Muscle of leg (tissue), 11 donors: ENCODE data around the gene PUM1. TPM values are rescaled to one million over a fixed set of nuclear protein-coding genes. Genes with fewer than 3 reads are reported as not detected.

Source experiments
- DNase-seq: peaks from one replicate; pipeline ENCODE4 v3.0.0; 2013
- H3K27ac ChIP-seq: one replicate; pipeline ENCODE4 v1.5.1; 2013; ENCODE audit warnings: mild to moderate bottlenecking, low read length, control low read depth
- H3K27me3 ChIP-seq: one replicate; pipeline ENCODE4 v1.6.1; 2013; ENCODE audit warnings: low read length; ENCODE audit not compliant: control insufficient read depth, insufficient read depth
- H3K36me3 ChIP-seq: one replicate; pipeline ENCODE4 v1.6.1; 2013; ENCODE audit warnings: low read length; ENCODE audit not compliant: control insufficient read depth, insufficient read depth
- H3K4me1 ChIP-seq: one replicate; pipeline ENCODE4 v1.6.1; 2013; ENCODE audit warnings: low read length; ENCODE audit not compliant: control insufficient read depth, insufficient read depth
- H3K4me3 ChIP-seq: one replicate; pipeline ENCODE4 v1.5.1; 2013; ENCODE audit warnings: low read length, control low read depth
- H3K9me3 ChIP-seq: replicated peaks from 2 replicates; pipeline ENCODE4 v1.6.1; 2013; ENCODE audit warnings: low read depth, low read length; ENCODE audit not compliant: control insufficient read depth
- WGBS: methylation state at CpG from one replicate; pipeline ENCODE4 v1.1.5; 2013; ENCODE audit warnings: missing lambda C conversion rate; ENCODE audit not compliant: insufficient coverage; 5-methylcytosine and 5-hydroxymethylcytosine counted together
- polyA plus RNA-seq, 8 donors: library from polyadenylated mRNA; unstranded; fragments of 120-200 nt; gene quantifications; one replicate each; pipeline versions ENCODE4 v1.2.1 to v1.2.3, GENCODE V29; 2013; ENCODE audit warnings: inconsistent platforms in 1 of 8, low replicate concordance in 1 of 8; ENCODE audit not compliant: insufficient read length in 8 of 8, insufficient read depth in 1 of 8
- total RNA-seq: library from RNA; stranded (reverse); fragments of 120-200 nt; gene quantifications from one replicate; pipeline ENCODE4 v1.2.4, GENCODE V29; 2013

Gene PUM1
- total and polyA plus RNA-seq, 9 donors: 39.3 to 62.5 (median 54.7) TPM

GRCh38 chr1:30933874-30934252 lies 131.7 kb downstream of the PUM1 start:
- 87% methylated on average over 4 of the region's 4 CpGs for WGBS
- Histone ChIP-seq H3K9me3 (no peaks in the 10 kb centered on the region), H3K4me1 (peaks cover 8% of the 10 kb centered on the region), H3K36me3 (peaks cover 52% of the 10 kb centered on the region), H3K27me3 (no peaks in the 10 kb centered on the region), H3K27ac (no peak overlapping the region), H3K4me3 (no peak overlapping the region)
- no peak for DNase-seq

DNA sequence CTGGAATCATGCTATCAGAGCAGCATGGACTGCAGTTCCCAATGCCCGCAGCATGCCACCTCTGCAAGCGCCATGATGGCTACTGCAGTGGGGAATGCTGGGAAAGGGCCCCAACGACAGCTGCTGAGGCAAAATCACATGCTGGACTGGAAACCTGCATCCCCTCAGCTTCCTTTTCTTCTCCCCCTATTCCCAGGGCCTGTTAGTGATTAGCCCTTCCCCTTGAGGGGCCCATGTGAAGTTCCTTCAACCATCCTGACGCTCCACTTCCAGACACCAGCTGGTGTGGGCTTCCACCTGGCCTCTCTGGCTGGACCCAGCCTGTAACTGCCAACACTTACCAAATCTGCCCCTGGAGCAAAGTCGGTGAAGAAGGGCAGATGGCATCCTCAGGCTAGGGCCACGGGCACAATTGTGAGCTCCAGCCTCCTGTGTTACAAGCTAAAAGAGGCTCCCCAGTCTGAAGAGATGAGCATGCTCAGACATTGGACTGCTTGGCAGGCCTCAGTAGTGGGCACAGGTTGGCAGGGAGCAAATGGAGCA lies 134.8 kb downstream of the PUM1 start:
- Histone ChIP-seq H3K27ac (no peak overlapping the region), H3K4me1 (peaks cover 8% of the 10 kb centered on the region), H3K36me3 (peaks cover 34% of the 10 kb centered on the region), H3K4me3 (no peak overlapping the region), H3K9me3 (no peaks in the 10 kb centered on the region), H3K27me3 (no peaks in the 10 kb centered on the region)
- 48% methylated on average over 6 of the region's 6 CpGs for WGBS
- DNase-seq: no peak

DNA sequence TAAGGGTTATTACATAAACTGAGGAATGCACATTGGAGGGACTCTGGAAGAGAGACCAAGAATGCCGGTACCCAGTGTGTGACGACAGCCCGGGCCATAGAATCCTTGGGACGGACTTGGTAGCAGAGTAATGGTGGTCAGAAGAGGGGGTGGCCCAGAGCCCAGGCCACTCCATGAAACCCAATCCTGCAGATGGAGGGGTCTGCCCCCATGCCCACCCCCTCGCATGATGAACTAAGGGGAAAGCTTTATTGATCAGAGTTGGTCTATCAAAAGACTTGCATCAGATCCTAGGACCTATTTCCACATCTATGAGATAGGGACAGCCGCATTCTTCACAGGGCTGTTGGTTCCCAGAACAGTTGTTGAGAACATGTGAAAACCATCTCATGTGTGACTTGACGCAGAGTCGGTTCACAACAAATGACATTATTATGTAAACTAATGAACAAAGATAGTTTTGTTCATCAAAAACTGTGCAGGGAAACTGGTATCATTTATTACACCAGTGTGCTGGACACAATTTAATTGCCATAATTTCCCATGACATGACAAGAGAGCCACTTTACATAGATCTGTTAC lies 135.5 kb downstream of the PUM1 start:
- H3K27me3 ChIP-seq: no peaks in the 10 kb centered on the region
- no peak for DNase-seq
- H3K27ac ChIP-seq: no peak overlapping the region
- 64% methylated on average over 4 of the region's 8 CpGs for WGBS
- H3K4me3 ChIP-seq: no peak overlapping the region
- H3K4me1 ChIP-seq: peaks cover 8% of the 10 kb centered on the region
- no peaks in the 10 kb centered on the region for H3K9me3 ChIP-seq
- H3K36me3 ChIP-seq: peaks cover 29% of the 10 kb centered on the region

DNA sequence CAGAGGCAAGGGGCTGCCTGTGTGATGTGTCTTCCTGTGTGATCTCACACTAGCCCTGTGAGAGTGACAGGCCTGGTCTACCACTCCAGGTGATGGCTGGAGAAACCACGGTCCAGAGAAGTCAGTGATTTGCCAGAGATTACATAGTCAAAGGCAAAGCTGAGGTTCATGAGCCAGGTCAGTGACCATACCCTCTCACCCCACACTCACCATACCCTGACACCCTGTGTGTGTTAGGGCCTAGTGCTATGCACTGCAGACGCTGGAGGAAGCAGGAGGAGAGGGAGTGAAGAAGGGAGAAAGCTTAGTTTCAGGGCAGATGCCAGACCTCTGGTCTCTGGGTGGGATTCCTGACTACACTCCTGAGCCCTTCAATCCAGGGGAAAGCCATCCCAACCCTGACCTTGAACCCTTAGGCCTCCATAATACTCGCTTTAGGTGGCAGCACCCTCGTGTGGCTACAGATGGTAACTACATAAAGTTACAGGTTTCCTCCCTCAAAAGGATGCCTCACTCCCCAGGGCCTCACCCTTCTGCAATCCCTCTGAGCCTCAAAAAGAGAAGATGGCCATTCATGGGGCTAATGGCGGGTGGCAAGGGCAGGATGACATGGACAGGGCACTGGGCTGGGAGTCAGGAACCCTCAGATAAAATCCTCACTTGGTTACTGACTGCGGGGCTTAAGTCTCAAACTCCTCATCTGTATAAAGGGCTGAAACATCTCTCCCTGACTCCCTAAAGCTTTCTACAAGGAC lies 136.2 kb downstream of the PUM1 start:
- Histone ChIP-seq H3K4me3 (no peak overlapping the region), H3K4me1 (peaks cover 8% of the 10 kb centered on the region), H3K9me3 (no peaks in the 10 kb centered on the region), H3K36me3 (peaks cover 22% of the 10 kb centered on the region), H3K27me3 (no peaks in the 10 kb centered on the region), H3K27ac (no peak overlapping the region)
- 33% methylated on average over 3 of the region's 6 CpGs for WGBS
- no peak for DNase-seq

DNA sequence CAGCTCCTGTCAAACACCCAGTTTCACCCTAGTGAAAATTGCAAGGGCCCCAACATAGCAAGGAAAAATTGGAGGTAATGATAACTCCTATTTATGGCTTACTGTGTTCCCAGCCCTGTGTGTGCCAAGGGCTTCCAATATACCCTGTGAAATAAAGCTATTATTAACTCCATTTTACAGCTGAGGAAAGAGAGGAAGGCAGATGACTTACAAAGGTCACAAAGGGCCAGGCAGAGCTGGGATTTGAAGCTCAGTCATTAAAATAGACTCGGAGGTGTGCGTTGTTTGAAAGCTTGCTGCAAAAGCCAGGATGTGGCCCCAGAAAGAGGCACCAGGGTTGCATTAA lies 136.8 kb downstream of the PUM1 start:
- H3K27me3 ChIP-seq: no peaks in the 10 kb centered on the region
- H3K4me1 ChIP-seq: peaks cover 8% of the 10 kb centered on the region
- H3K4me3 ChIP-seq: no peak overlapping the region
- DNase-seq: no peak
- no CpG with 5 or more reads among the region's 2 CpGs for WGBS
- H3K36me3 ChIP-seq: peaks cover 17% of the 10 kb centered on the region
- no peak overlapping the region for H3K27ac ChIP-seq
- H3K9me3 ChIP-seq: no peaks in the 10 kb centered on the region

DNA sequence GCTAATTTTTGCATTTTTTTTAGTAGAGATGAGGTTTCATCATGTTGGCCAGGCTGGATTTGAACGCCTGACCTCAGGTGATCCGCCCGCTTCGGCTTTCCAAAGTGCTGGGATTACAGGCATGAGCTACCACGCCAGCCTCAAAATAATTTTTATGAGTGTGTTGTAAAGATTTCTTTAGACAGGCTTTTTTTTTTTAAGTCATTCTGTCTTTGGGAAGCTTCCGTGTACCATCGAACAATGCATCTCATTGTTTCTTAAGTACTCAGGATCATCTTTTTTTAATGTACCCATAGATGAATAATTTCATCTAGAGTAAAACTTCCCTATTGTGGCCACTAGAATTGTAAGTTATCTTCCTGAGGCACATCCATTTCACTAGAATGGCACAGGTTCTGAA lies 137.3 kb downstream of the PUM1 start:
- peaks cover 11% of the 10 kb centered on the region for H3K36me3 ChIP-seq
- H3K4me3 ChIP-seq: no peak overlapping the region
- no peak for DNase-seq
- H3K4me1 ChIP-seq: peaks cover 8% of the 10 kb centered on the region
- no peak overlapping the region for H3K27ac ChIP-seq
- H3K27me3 ChIP-seq: no peaks in the 10 kb centered on the region
- WGBS: 95% methylated on average over 4 of the region's 7 CpGs
- no peaks in the 10 kb centered on the region for H3K9me3 ChIP-seq

- WGBS: no CpG with 5 or more reads among the region's 3 CpGs
- no peak overlapping the region for H3K27ac ChIP-seq
- peaks cover 8% of the 10 kb centered on the region for H3K36me3 ChIP-seq
- DNase-seq: no peak
- H3K9me3 ChIP-seq: no peaks in the 10 kb centered on the region
- peaks cover 8% of the 10 kb centered on the region for H3K4me1 ChIP-seq
- H3K4me3 ChIP-seq: no peak overlapping the region
- no peaks in the 10 kb centered on the region for H3K27me3 ChIP-seq
Measured at GRCh38 chr1:30927448-30927847, 138.1 kb downstream of the PUM1 start.

DNA sequence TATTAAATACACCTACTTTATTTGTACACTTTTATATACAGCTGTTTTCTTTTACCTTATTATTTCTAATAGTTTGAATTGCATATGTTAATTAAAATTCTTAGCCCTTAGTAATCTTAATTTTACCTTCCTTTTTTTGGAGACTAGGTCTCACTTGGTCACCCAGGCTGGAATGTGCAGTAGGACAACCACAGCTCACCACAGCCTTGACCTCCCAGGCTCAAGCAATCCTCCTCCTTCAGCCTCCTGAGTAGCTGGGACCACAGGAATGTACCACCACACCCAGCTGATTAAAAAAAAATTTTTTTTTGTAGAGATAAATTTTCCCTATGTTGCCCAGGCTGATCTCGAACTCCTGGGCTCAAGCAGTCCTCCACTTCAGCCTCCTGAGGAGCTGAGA lies 141.9 kb downstream of the PUM1 start:
- WGBS: no CpG with 5 or more reads among the region's 1 CpG
- no peak overlapping the region for H3K4me3 ChIP-seq
- H3K27ac ChIP-seq: no peak overlapping the region
- no peak for DNase-seq
- no peaks in the 10 kb centered on the region for H3K27me3 ChIP-seq
- H3K4me1 ChIP-seq: peaks cover 7% of the 10 kb centered on the region
- no peaks in the 10 kb centered on the region for H3K36me3 ChIP-seq
- no peaks in the 10 kb centered on the region for H3K9me3 ChIP-seq

DNA sequence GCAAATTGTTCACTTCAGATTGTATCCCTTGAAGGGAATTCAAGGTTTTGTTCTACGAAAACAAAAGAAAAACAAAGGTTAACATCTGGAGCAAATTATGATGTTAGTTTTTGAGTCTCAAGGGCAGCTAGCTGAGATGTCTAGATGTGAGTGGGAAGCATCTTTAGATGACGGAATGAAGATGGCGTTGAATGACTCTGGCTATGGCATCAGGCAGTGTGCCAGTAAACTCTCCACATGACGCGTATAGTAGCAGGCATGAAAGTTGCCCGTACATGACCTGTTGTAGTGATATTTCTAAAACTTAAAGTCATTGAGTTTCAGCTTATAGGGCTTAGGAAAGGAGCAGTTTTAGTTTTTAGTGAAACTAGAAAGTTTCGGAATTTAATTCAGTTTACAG lies 144.7 kb downstream of the PUM1 start:
- no peak overlapping the region for H3K27ac ChIP-seq
- H3K27me3 ChIP-seq: no peaks in the 10 kb centered on the region
- no peak for DNase-seq
- no peak overlapping the region for H3K4me3 ChIP-seq
- H3K36me3 ChIP-seq: no peaks in the 10 kb centered on the region
- H3K4me1 ChIP-seq: peaks cover 7% of the 10 kb centered on the region
- H3K9me3 ChIP-seq: no peaks in the 10 kb centered on the region
- WGBS: 23% methylated on average over 2 of the region's 7 CpGs

DNA sequence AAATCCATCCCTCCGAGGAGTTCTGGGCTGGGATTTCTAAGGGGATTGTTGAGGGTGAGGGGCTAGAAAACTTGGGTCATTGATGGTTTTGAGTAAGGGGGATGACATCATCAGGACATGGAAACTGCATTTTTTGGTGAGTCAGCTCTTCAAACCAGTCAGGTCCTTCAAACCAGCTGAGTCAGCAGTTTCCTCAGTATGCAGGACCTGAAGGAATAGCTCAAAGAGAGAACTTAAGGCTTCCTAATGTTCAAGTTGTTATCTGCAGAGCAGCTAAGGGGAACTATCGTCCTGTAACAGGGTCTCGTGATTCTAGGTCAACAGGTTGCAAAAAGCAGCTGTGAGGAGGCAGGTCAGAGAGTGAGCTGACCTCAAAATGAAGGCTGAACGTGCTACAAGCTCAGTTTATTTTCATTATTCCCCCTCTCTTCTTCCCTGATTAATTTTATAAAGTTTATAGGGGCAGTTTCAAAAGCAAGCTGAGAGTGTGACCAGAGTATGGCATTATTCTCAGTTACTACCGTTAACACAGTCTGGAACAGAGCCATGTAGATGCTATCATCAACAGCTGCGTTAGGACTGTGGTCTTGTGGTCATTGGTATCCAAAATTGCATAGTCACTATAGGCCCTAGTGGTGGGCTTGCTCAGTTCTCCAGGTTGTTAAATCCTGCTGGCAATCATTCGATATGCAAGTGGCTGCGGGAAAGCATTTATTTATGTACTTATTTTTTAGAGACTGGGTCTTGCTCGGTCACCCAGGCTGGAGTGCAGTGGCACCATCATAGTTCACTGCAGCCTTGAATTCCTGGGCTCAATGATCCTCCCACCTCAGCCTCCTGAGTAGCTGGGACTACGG lies 146.3 kb downstream of the PUM1 start:
- Histone ChIP-seq H3K4me3 (no peak overlapping the region), H3K27me3 (no peaks in the 10 kb centered on the region), H3K36me3 (no peaks in the 10 kb centered on the region), H3K9me3 (no peaks in the 10 kb centered on the region), H3K4me1 (peaks cover 7% of the 10 kb centered on the region), H3K27ac (peak overlapping the region; percentile 22)
- peak; percentile 66 for DNase-seq
- 47% methylated on average over 5 of the region's 10 CpGs for WGBS
